Neutrophil (primary cell): ENCODE measurements around the gene CHKA.

Experiments
- H3K27ac ChIP-seq: fragments of 200-600 bp; sonication (generic); 2 replicates; pipeline ENCODE4 v1.5.1; 2016; ENCODE audit warnings: mild to moderate bottlenecking, moderate library complexity
- H3K27me3 ChIP-seq: fragments of 200-600 bp; sonication (generic); 2 replicates; pipeline ENCODE4 v1.6.0; 2016; ENCODE audit warnings: mild to moderate bottlenecking
- H3K36me3 ChIP-seq: fragments of 200-600 bp; sonication (generic); 2 replicates; pipeline ENCODE4 v1.5.1; 2017
- H3K4me1 ChIP-seq, 2 experiments: fragments of 200-600 bp in 1 of 2; sonication (generic) in 1 of 2; 1 replicate in 1 of 2; 2 replicates in 1 of 2; pipeline versions ENCODE4 v1.5.1 to v1.6.1; 2013 to 2016; ENCODE audit warnings: low read depth in 1 of 2, low read length in 1 of 2, mild to moderate bottlenecking in 1 of 2, moderate library complexity in 1 of 2; ENCODE audit not compliant: control insufficient read depth in 1 of 2, insufficient read depth in 1 of 2
- H3K4me3 ChIP-seq, 2 experiments: fragments of 200-600 bp in 1 of 2; sonication (generic) in 1 of 2; 1 replicate in 1 of 2; 2 replicates in 1 of 2; pipeline ENCODE4 v1.5.1; 2013 to 2016; ENCODE audit warnings: low read depth in 1 of 2, low read length in 1 of 2, mild to moderate bottlenecking in 1 of 2, moderate library complexity in 1 of 2
- H3K9me3 ChIP-seq: fragments of 200-600 bp; sonication (generic); 2 replicates; pipeline ENCODE4 v1.5.1; 2016
- CTCF ChIP-seq: fragments of 200-600 bp; sonication (generic); IDR thresholded peaks from 2 replicates; pipeline ENCODE4 v1.5.1; 2016; ENCODE audit warnings: antibody characterized with exemption

Gene CHKA

GRCh38 chr11:68024508-68024907 lies 96.7 kb downstream of the CHKA start:
- Histone ChIP-seq H3K9me3 (no peaks in the 10 kb centered on the region), H3K27ac (peak overlapping the region; percentile 85), H3K4me3 (no peak overlapping the region), H3K36me3 (peaks cover 94% of the 10 kb centered on the region), H3K4me1 (peaks cover 16 to 17% of the 10 kb centered on the region in 2 experiments), H3K27me3 (no peaks in the 10 kb centered on the region)
- TF ChIP-seq CTCF = no peak

- peaks cover 100% of the 10 kb centered on the region for H3K36me3 ChIP-seq
- H3K9me3 ChIP-seq = no peaks in the 10 kb centered on the region
- no peaks in the 10 kb centered on the region for H3K27me3 ChIP-seq
- TF ChIP-seq CTCF = no peak
- peak overlapping the region; percentile 27 for H3K27ac ChIP-seq
- no peak overlapping the region for H3K4me3 ChIP-seq
- no peaks in the 10 kb centered on the region for H3K4me1 ChIP-seq
These were observed 98.7 kb downstream of the CHKA start for GRCh38 chr11:68022531-68022930.

- Histone ChIP-seq H3K4me1 (no peaks in the 10 kb centered on the region), H3K27me3 (no peaks in the 10 kb centered on the region), H3K36me3 (peaks cover 100% of the 10 kb centered on the region), H3K27ac (no peak overlapping the region), H3K4me3 (no peak overlapping the region), H3K9me3 (no peaks in the 10 kb centered on the region)
- no peak for TF ChIP-seq CTCF
These were observed 99.9 kb downstream of the CHKA start for GRCh38 chr11:68021167-68021787.

- Histone ChIP-seq H3K27me3 (no peaks in the 10 kb centered on the region), H3K27ac (no peak overlapping the region), H3K36me3 (peaks cover 100% of the 10 kb centered on the region), H3K9me3 (no peaks in the 10 kb centered on the region), H3K4me1 (no peaks in the 10 kb centered on the region), H3K4me3 (no peak overlapping the region)
- no peak for TF ChIP-seq CTCF
These were observed 100.6 kb downstream of the CHKA start for GRCh38 chr11:68020575-68020974.

GRCh38 chr11:68019486-68019885 lies 101.7 kb downstream of the CHKA start:
- H3K27me3 ChIP-seq = no peaks in the 10 kb centered on the region
- H3K27ac ChIP-seq = no peak overlapping the region
- no peak overlapping the region for H3K4me3 ChIP-seq
- peaks cover 2 to 3% of the 10 kb centered on the region in 2 experiments for H3K4me1 ChIP-seq
- H3K36me3 ChIP-seq = peaks cover 97% of the 10 kb centered on the region
- no peaks in the 10 kb centered on the region for H3K9me3 ChIP-seq
- no peak for TF ChIP-seq CTCF
